Islet precursor cell (in vitro differentiated cells): ENCODE measurements around the gene PPP6C.
"Not testable (repeated sequence)": the region's sequence is repeated elsewhere in the genome, so short reads cannot be mapped to it uniquely, and the experiment has no call there.

Source experiments
- DNase-seq: peaks from one replicate; pipeline ENCODE4 v3.0.0-alpha.2; 2018

PPP6C gene

GRCh38 chr9:125141251-125141650, 48.4 kb downstream of the PPP6C start:
- no peak for DNase-seq

- no peak for DNase-seq
Measured at GRCh38 chr9:125140576-125140975, 49.0 kb downstream of the PPP6C start.

- no peak for DNase-seq
Measured at GRCh38 chr9:125137200-125137599, 52.4 kb downstream of the PPP6C start.

- DNase-seq = no peak
Measured at GRCh38 chr9:125134976-125135375, 54.6 kb downstream of the PPP6C start.

- no peak for DNase-seq
Measured at GRCh38 chr9:125133403-125134329, 55.9 kb downstream of the PPP6C start.

- DNase-seq = no peak
Measured at GRCh38 chr9:125131778-125132177, 57.8 kb downstream of the PPP6C start.

GRCh38 chr9:125126019-125126746, 63.4 kb downstream of the PPP6C start:
- peak; percentile 80 for DNase-seq

GRCh38 chr9:125125523-125125922, 64.1 kb downstream of the PPP6C start:
- no peak for DNase-seq

- DNase-seq = no peak
Measured at GRCh38 chr9:125121146-125121545, 68.5 kb downstream of the PPP6C start.

GRCh38 chr9:125119643-125120286, 69.8 kb downstream of the PPP6C start:
- DNase-seq = peak; percentile 68

- not testable (repeated sequence) for DNase-seq
Measured at GRCh38 chr9:125118696-125119095, 70.9 kb downstream of the PPP6C start.

GRCh38 chr9:125114503-125114902, 75.1 kb downstream of the PPP6C start:
- DNase-seq = not testable (repeated sequence)

- DNase-seq = peak; percentile 3
Measured at GRCh38 chr9:125110464-125110863, 79.1 kb downstream of the PPP6C start.

- DNase-seq = peak; percentile 12
Measured at GRCh38 chr9:125108541-125108940, 81.1 kb downstream of the PPP6C start.

GRCh38 chr9:125106285-125106893, 83.2 kb downstream of the PPP6C start:
- no peak for DNase-seq

- DNase-seq = no peak
Measured at GRCh38 chr9:125103770-125104460, 85.7 kb downstream of the PPP6C start.

GRCh38 chr9:125103021-125103420, 86.6 kb downstream of the PPP6C start:
- DNase-seq = peak; percentile 7

- DNase-seq = peak; percentile 14
Measured at GRCh38 chr9:125100822-125101221, 88.8 kb downstream of the PPP6C start.

GRCh38 chr9:125099816-125100215, 89.8 kb downstream of the PPP6C start:
- DNase-seq = peak; percentile 17
